GM18498 (cell line): ENCODE measurements around the gene PEX11G.

ENCODE experiments used
- ATAC-seq: cut with Tn5 transposase; IDR thresholded peaks from one replicate; pipeline ENCODE4 v1.9.1; 2021; ENCODE audit warnings: mild to moderate bottlenecking, moderate library complexity; ENCODE audit not compliant: unreplicated experiment

The PEX11G gene

DNA sequence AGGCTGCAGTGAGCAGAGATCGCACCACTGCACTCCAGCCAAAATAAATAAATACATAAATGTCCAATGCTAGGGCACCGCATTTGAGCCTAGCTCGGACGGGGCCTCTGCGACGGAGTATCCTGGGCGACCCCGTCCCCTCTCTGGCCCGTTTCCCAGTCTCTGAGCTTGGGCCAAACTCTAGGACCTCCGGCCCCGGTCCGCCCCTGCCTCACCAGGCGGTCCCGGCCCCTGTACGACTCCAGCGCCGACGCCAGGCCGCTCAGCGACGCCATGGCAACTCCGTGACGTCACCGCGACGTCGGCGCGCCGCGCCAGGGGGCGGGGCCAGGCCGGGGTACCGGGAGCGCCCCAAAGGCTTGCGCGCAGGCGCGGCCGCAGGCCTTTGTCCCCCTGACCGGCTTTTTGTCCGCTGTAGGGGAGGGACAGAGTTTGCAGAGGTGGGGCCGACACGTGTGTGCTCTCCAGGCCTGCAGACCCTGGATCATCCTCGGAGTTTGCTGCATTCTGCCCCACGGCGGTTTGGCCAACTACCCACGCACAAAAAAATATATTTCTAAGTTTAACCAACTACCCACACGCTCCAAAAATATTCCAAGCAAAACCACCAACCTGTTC lies at the start of gene PEX11G:
Gene PEX11G (minus strand): TSS at position 300 of the 618 bp plus-strand sequence. CDS start 25 bp downstream, at position 275.
- ATAC-seq, result peak; percentile 70

DNA sequence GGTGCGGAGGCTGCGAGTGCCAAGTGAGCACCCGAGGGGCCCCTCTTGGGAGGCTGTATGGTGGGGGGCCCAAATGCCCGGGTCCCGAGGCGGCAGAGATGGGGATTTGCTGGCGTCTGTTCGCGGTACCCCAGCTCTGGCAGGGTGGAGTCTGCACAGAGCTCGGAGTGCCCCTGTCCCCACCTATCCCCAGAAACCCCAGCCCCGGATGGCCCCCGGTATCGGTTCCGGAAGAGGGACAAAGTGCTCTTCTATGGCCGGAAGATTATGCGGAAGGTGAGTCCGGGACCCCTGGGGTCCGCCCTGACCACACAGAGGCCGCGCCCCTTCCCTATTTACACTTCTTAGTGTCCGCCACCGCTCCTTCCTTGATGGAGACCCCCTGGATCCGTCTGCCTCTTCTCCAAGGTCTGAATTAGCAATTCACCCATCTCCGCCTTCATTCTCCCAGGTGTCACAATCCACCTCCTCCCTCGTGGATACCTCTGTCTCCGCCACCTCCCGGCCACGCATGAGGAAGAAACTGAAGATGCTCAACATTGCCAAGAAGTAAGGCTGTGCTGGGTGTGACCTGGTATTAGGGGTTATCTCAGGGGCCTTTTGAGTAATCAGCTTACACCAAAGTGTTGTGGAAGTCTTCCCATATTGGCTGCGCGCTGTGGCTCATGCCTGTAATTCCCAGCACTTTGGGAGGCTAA lies 47.3 kb upstream of the PEX11G start:
- peak; percentile 3 for ATAC-seq

DNA sequence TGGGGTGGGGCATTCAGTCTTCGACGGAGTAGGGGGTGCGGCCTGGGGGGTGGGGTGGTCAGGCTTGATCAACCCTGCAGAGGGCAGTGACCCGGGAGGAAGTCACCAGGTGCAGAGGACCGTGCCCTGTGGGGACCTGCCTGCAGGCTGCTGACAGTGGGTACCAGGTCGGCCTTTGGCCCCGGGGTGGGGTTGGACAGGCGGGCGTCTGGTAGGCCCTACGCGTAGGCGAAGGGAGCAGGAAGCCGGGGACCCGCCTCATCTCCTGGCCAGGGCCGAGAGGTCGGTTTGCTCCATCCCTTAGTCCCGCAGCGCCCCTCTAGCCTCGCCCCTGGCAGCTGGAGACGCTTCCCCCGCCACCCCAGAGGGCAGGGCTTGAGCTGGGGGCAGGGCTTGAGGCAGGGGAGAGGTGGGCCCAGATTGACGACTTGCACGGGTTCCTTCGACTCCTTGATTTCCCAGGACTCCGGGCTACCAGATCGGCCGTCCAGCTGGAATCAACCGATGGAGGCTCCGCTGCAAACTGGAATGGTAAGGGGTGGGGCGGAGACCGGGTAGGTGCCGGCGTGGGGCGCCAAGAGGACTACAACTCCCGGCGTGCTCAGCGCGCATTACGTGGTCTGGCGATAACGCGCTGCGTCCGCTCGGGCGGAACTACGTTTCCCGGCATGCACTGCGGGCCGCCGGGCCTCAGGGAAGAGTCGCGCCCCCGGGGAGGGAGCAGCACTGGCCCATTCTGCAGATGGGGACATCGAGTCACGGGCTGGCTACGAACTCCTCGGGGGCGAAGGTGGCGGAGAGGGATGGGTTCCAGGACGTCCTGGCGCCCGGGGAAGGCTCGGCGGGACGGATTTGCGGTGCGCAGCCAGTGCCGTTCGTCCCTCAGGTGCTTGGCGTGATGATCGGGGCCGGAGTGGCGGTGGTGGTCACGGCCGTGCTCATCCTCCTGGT lies 46.5 kb upstream of the PEX11G start, which contains the start of gene PNPLA6:
Gene PNPLA6 (plus strand): TSS at position 671 of the 951 bp plus-strand sequence. CDS start 72 bp downstream, at position 743.
- peak; percentile 72 for ATAC-seq

DNA sequence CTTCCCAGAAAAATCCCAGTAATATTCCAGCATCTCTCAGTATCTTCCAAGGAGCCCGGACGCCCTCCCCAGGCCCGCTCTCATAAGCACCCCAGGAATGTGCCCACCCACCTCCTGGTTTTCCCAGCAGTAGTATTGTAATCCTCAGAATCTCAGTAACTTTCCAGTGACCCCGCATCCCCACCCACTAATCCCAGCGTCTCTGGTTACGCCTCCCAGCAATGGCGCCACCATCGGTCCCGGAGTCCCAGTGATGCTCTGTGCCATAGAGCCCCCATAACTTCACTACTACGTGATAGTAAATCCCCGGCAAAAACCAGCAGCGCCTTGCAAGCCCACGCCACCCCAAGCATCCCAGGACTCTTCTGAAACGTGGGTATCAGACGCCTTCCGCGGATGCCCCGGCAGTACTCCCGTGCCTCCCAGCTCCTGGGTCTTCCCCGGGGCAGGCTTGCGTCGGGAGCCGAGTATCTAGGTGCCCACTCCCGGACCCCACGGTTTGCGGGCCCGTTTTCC lies 45.8 kb upstream of the PEX11G start:
- ATAC-seq, result peak; percentile 3

DNA sequence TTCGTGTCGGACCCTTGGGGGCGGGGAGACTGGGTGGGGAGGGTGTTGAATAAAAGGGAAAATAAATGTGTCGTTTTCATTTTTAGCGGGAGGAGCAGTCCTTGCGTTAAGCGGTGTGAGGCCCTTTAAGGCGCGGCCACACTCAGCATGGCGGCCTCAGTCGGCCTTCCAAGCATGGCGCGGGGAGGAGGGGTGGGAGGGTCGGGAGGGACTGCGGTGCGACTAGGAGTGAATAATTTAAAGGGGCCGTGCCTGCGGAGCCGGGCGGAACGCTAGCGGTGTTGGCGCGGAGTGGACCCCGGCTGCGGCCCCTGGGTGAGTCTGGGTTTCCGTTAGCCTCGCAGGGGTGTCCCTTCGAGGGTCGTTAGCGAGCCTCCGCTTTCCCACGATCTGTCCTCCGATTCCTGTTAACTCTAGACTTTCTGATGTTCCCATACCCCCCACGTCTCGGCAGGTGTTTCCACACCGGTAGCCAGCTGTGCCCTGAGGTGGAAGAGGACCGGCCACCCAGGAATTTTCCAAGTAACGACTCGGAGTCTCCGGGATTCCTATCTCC lies 45.2 kb upstream of the PEX11G start:
- peak; percentile 38 for ATAC-seq

DNA sequence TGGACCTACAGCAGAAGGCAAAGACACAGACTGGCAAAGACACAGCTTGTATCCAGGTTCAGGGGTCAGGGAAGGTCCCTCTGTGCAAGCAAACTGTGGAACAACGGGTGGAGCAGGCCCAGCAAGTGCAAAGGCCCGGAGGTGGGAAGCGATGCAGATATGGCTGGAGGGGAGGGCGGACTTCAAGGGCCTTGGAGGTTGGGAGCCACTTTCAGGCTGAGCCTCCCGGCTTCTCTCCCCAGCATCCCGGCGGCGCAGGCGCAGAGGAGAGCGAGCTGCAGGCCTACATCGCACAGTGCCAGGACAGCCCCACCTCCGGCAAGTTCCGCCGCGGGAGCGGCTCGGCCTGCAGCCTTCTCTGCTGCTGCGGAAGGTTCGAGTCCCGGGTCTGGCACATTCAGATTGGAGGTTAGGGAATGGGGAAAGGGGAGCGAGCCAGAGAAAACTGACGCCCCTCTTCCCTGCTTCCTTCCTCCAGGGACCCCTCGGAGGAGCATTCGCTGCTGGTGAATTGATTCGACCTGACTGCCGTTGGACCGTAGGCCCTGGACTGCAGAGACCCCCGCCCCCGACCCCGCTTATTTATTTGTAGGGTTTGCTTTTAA lies 44.5 kb upstream of the PEX11G start:
- ATAC-seq, result no peak

DNA sequence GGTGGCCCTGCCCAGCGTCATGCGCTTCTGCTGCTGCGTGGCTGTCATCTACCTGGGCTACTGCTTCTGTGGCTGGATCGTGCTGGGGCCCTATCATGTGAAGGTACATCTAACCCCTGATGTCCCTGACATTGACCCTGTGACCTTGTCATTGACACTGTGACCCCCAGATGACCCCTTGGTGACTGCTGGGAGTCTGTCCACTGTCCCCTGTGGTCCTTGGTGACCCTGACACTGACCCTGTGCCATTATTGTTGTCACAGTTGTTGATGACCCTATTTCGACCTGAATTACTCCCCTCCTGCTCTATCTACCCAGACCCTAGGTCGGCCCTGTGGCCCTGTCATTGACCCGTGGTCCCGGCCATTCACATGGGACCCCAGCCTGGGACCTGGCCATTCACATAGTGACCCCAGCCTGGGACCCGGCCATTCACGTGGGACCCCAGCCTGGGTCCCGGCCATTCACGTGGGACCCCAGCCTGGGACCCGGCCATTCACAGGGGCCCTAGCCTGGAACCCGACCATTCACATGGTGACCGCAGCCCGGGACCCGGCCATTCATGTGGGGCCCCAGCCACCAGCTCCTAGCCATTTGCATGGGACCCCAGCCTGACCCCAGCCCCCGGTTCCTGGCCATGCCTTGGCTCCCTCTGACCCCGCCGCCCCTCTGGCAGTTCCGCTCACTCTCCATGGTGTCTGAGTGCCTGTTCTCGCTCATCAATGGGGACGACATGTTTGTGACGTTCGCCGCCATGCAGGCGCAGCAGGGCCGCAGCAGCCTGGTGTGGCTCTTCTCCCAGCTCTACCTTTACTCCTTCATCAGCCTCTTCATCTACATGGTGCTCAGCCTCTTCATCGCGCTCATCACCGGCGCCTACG lies 41.0 kb upstream of the PEX11G start:
- no peak for ATAC-seq

DNA sequence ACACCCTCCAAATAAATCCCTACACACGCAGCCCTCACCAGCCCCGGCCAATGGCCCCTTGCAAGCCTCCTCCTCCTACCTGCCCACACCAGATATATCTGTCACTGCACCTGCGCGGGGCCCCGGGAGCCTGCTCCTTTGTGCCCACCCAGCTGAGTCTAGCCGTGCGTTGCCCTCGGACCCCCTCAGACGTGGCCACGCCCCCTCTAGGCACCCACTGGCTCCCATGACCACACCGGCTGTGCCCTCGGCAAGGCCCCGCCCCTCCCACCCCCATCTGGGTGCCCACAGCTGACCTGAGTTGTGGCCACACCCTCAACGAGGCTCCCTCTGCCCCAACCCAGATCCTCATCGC lies 40.4 kb upstream of the PEX11G start:
- ATAC-seq, result no peak

DNA sequence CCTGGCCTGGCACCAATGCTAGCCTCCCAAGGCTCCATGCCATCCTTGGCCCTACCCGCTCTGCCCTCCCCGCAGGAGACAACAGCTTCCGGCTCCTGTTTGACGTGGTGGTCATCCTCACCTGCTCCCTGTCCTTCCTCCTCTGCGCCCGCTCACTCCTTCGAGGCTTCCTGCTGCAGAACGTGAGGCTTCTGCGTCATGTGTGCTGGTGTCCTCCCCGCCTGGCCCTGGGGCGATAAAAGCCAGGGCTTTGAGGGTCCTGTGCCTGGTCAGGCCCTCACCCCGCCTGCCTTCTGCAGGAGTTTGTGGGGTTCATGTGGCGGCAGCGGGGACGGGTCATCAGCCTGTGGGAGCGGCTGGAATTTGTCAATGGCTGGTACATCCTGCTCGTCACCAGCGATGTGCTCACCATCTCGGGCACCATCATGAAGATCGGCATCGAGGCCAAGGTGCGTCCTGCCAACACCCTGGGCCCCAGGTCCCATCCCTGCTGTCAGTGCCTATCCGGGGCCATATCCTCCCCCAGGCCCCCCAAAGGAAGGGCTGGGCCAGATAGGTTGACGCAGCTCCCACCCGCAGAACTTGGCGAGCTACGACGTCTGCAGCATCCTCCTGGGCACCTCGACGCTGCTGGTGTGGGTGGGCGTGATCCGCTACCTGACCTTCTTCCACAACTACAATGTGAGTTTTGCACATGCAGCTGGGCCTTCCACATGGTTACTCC lies 39.8 kb upstream of the PEX11G start:
- ATAC-seq, result no peak

DNA sequence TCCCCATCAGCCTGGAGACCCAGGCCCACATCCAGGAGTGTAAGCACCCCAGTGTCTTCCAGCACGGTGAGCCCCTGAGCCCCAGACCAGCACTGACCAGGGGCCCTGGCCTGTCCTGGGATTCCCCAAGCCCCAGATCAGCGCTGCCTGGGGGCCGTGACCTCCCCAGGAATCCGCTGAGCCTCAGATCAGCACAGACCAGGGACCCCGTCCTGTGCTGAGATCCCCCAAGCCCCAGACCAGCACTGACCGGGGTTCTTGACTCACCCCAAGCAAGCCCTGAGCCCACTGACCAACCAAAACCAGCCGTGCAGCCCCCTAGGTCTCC lies 39.3 kb upstream of the PEX11G start:
- no peak for ATAC-seq

DNA sequence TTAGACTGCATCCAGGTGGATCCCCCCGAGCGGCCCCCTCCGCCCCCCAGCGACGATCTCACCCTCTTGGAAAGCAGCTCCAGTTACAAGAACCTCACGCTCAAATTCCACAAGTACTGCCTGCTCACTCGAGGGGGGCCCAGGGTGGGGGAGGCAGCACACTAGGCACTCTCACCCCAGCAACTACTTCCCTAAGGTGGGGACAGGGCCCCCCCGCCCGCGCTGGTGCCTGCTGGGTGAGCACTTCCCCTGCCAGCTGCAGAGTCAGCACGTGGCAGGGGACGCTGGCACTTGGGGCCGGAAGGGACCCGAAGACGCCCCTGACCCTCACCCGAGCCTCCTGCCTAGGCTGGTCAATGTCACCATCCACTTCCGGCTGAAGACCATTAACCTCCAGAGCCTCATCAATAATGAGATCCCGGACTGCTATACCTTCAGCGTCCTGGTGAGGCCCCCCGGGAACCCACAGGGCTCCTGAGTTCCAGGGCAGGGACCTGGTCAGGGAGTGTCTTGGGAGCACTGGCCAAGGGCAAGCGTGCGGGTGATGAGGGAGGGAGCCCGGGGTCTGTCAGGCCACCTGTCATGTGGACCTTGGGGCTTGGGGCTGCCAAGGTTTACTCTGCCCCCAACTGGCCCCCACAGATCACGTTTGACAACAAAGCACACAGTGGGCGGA lies 38.8 kb upstream of the PEX11G start:
- no peak for ATAC-seq

DNA sequence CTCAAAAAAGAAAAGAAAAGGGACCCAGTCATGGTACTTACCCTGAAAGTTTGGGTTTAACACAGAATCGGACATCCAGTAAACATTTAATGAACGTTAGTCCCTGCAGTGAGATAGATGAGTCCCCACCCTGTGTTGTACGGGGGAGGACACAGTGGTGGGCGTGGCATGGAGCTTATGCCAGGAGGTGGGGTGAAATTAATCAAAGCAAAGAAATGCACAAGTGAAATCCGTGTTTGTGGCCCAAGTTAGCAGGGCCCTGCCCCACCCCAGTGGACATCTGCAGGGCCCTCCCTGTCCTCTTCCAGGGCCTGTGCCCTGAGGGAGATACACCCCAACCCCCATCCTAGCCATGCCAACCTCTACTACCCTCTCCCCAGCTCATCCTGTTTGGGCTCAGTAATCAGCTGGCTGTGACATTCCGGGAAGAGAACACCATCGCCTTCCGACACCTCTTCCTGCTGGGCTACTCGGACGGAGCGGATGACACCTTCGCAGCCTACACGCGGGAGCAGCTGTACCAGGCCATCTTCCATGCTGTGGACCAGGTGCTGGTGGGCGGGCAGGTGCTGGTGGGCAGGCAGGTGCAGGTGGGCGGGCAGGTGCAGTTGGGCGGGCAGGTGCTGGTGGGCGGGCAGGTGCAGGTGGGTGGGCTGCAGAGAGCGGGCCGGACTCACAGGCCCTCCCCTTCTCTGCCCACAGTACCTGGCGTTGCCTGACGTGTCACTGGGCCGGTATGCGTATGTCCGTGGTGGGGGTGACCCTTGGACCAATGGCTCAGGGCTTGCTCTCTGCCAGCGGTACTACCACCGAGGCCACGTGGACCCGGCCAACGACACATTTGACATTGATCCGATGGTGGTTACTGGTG lies 37.5 kb upstream of the PEX11G start:
- no peak for ATAC-seq

DNA sequence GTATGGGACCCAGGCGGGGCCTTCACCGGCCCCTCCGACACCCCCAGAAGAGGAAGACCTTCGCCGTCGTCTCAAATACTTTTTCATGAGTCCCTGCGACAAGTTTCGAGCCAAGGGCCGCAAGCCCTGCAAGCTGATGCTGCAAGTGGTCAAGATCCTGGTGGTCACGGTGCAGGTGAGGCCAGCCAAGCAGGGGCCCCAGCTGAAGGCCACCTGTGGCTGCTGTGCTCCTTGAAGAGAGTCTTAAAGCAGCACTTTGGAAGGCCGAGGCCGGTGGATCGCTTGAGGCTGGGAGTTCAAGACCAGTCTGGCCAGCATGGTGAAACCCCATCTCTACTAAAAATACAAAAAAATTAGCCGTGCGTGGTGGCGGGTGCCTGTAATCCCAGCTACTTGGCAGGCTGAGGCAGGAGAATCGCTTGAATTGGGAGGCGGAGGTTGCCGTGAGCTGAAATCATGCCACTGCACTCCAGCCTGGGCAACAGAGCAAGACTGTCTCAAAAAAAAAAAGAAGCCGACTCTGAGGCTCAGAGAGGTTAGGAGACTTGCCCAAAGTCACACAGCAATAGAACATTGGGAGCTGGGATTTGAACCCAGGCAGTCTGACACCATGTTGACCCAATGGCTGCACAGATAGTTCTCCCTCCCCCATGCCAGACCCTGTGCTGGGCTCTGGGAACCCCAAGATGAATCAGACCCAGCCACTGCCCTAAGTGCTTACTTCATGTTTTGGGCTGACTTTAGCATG lies 36.3 kb upstream of the PEX11G start:
- ATAC-seq, result no peak

DNA sequence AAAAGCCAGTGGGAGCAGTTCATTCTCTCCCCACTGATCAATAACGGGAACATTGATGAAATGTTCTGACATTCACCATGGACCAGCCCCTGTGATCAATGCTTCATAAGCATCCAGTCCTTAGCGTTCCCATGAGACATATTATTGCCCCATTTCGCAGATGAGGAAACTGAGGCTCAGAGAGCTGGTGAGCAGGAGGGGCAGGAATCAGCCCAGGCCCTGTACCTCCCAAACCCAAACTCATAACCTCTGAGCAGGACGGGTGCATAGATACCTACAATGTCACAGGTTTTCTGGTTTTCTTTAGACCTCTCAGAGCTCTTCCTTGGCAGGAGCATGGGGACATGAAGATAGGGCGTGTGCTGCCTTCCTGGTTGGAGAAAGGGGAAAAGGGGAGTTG lies 35.7 kb upstream of the PEX11G start:
- no peak for ATAC-seq

DNA sequence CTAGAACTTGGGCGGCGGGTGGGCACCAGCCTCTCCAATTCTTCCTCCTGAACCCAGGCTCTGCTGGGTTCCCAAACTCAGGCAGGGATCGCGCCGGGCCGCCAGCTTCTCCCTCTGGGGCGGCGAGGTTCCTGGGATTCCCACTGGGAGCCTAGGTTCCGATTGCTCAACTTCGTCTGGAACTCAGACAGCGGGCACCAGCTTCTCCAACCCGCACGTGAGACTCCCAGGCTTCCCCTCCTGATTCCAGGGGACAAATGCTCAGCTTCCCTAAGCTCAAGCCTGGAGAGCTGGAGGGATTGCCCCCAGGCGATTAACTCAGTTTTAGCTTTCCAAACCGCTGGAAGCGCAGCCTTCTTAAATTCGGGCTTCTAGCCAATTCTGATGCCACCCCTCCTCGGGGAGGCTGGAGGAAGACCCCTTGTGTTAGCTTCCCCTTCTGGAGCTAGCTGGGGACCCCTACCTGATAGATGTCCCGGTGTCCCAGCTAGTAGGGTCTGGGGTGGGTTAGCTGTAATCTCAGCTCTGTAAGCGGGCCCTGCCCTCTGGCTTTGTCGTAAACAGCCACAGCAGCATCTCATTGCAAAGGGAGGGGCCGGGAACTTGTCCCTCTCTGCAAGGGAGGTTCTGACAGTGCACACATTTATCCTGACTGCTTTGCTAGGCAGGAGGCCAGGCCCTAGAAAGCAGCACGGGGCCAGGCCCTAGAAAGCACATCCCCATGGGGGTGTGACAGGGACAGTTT lies 34.3 kb upstream of the PEX11G start:
- no peak for ATAC-seq
